Measurements from ENCODE around the gene BBLN. TPM values are rescaled to one million over a fixed set of nuclear protein-coding genes. Genes with fewer than 3 reads are reported as not detected.

Gene BBLN
- total RNA-seq, 1 experiment from 2014 or later, result 119 TPM

- peak; percentile 50 for DNase-seq (ENCODE audit: low read depth)
Observed at GRCh38 chr9:128162215-128163026, 2.4 kb downstream of the BBLN start.

- no peak for DNase-seq (ENCODE audit: low read depth)
Observed at GRCh38 chr9:128163027-128163515, 3.0 kb downstream of the BBLN start.

- no peak for DNase-seq (ENCODE audit: low read depth)
Observed at GRCh38 chr9:128163523-128164306, 3.6 kb downstream of the BBLN start.

- DNase-seq (ENCODE audit: low read depth), result no peak
Observed at GRCh38 chr9:128164307-128164885, 4.3 kb downstream of the BBLN start.

- no peak for DNase-seq (ENCODE audit: low read depth)
Observed at GRCh38 chr9:128166169-128166568, 6.1 kb downstream of the BBLN start.

GRCh38 chr9:128167209-128167608, 7.1 kb downstream of the BBLN start:
- no peak for DNase-seq (ENCODE audit: low read depth)

- DNase-seq (ENCODE audit: low read depth), result no peak
Observed at GRCh38 chr9:128168731-128169308, 8.8 kb downstream of the BBLN start.

GRCh38 chr9:128169492-128169891, 9.4 kb downstream of the BBLN start:
- no peak for DNase-seq (ENCODE audit: low read depth)

GRCh38 chr9:128169925-128170324, 9.9 kb downstream of the BBLN start:
- DNase-seq (ENCODE audit: low read depth), result no peak

- no peak for DNase-seq (ENCODE audit: low read depth)
Observed at GRCh38 chr9:128174062-128174461, 14.0 kb downstream of the BBLN start.

- no peak for DNase-seq (ENCODE audit: low read depth)
Observed at GRCh38 chr9:128175102-128175563, 15.1 kb downstream of the BBLN start.

GRCh38 chr9:128175726-128176125, 15.7 kb downstream of the BBLN start:
- DNase-seq (ENCODE audit: low read depth), result no peak

- no peak for DNase-seq (ENCODE audit: low read depth)
Observed at GRCh38 chr9:128178806-128179431, 18.9 kb downstream of the BBLN start.

GRCh38 chr9:128180001-128180400, 19.9 kb downstream of the BBLN start:
- no peak for DNase-seq (ENCODE audit: low read depth)

- no peak for DNase-seq (ENCODE audit: low read depth)
Observed at GRCh38 chr9:128180447-128180846, 20.4 kb downstream of the BBLN start.

- DNase-seq (ENCODE audit: low read depth), result peak; percentile 23
Observed at GRCh38 chr9:128181480-128181879, 21.4 kb downstream of the BBLN start.

- no peak for DNase-seq (ENCODE audit: low read depth)
Observed at GRCh38 chr9:128182893-128183588, 23.0 kb downstream of the BBLN start.

GRCh38 chr9:128185979-128186965, 26.2 kb downstream of the BBLN start:
- DNase-seq (ENCODE audit: low read depth), result no peak

GRCh38 chr9:128187361-128187760, 27.3 kb downstream of the BBLN start:
- DNase-seq (ENCODE audit: low read depth), result no peak
